Measurements from ENCODE around the gene BPI.

- TF ChIP-seq CTCF (IDR thresholded peaks at IDR 0.05): no peak
- no peak for TF ChIP-seq ZFX (IDR thresholded peaks at IDR 0.05; ENCODE audit: borderline replicate concordance)
Observed at GRCh38 chr20:38308447-38308846, 4.5 kb downstream of the BPI start.

All from 22Rv1 (cell line).